Upper lobe of right lung (tissue), 1 donor: ENCODE measurements around the gene RFTN1. TPM values are rescaled to one million over a fixed set of nuclear protein-coding genes. Genes with fewer than 3 reads are reported as not detected.

ENCODE experiments used
- ATAC-seq: fragments of 200-7000 bp; cut with Tn5 transposase; one replicate; pipeline ENCODE4 v1.9.1; 2020; ENCODE audit warnings: mild to moderate bottlenecking, moderate library complexity
- DNase-seq: peaks from one replicate; pipeline ENCODE4 v3.0.0-alpha.2; 2020
- H3K27ac ChIP-seq: fragments of 200-600 bp; one replicate; pipeline ENCODE4 v1.8.0; 2022
- H3K27me3 ChIP-seq: fragments of 200-600 bp; one replicate; pipeline ENCODE4 v1.8.0; 2022; ENCODE audit warnings: mild to moderate bottlenecking
- H3K36me3 ChIP-seq: fragments of 200-600 bp; one replicate; pipeline ENCODE4 v1.8.0; 2022
- H3K4me1 ChIP-seq: fragments of 200-600 bp; one replicate; pipeline ENCODE4 v1.8.0; 2022
- H3K4me3 ChIP-seq: fragments of 200-600 bp; one replicate; pipeline ENCODE4 v1.8.0; 2022; ENCODE audit warnings: mild to moderate bottlenecking
- H3K9me3 ChIP-seq: fragments of 200-600 bp; one replicate; pipeline ENCODE4 v1.8.0; 2022
- intact Hi-C: fragments of 100-400 bp; cut with DNase I; formaldehyde crosslinking; loops from one replicate; pipeline ENCODE4 v1.11.0; 2022
- total RNA-seq: library from RNA; stranded (reverse); fragmentation: NEBNext Ultra II Directional; extraction: Animal tissue kit (Norgen Biotek cat#: 25700); gene quantifications from one replicate; pipeline ENCODE4 v1.2.1, GENCODE V29; 2021
- TF ChIP-seq, protein P1 (sequence below): fragments of 200-600 bp; IDR thresholded peaks from one replicate; pipeline ENCODE4 v1.8.0; 2022; ENCODE audit warnings: antibody characterized with exemption
- donor health status: DM: no; HTN: yes; CAD: no; lungs with severe emphysema.

RFTN1 gene
- total RNA-seq, 1 donor from 2014 or later = 69.4 TPM

DNA sequence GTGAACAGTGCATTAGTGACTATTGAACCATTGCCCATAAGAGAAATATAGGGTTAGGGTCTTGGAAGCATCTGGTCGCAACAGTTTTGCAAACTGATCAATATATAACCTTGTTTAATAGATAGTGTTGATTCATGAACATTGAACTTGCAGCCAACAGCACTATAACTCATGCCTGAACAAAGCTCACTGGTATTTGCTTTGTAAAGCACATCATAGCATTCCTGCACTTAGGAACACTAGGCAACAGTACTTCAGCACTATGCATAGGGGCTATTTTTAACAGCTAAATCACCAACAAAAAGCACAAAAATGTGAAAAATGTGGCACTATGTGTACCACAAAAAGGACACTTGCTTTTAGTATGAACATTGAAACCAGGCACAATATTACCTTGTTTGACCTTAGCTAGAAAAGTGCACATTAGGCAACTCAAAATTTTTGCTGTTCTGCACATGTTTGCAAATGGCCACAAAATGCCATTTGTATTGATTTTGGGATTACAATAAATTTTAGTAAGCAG, 180.5 kb downstream of the RFTN1 start:
- intact Hi-C loops = no loop called here
- Histone ChIP-seq H3K27ac (no peak overlapping the region), H3K9me3 (peaks cover 7% of the 10 kb centered on the region), H3K27me3 (no peaks in the 10 kb centered on the region), H3K4me3 (no peak overlapping the region), H3K4me1 (no peaks in the 10 kb centered on the region), H3K36me3 (peaks cover 8% of the 10 kb centered on the region)
- DNase-seq = no peak
- TF ChIP-seq, protein P1, sequence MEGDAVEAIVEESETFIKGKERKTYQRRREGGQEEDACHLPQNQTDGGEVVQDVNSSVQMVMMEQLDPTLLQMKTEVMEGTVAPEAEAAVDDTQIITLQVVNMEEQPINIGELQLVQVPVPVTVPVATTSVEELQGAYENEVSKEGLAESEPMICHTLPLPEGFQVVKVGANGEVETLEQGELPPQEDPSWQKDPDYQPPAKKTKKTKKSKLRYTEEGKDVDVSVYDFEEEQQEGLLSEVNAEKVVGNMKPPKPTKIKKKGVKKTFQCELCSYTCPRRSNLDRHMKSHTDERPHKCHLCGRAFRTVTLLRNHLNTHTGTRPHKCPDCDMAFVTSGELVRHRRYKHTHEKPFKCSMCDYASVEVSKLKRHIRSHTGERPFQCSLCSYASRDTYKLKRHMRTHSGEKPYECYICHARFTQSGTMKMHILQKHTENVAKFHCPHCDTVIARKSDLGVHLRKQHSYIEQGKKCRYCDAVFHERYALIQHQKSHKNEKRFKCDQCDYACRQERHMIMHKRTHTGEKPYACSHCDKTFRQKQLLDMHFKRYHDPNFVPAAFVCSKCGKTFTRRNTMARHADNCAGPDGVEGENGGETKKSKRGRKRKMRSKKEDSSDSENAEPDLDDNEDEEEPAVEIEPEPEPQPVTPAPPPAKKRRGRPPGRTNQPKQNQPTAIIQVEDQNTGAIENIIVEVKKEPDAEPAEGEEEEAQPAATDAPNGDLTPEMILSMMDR = no peak
- peak; percentile 26 for ATAC-seq

DNA sequence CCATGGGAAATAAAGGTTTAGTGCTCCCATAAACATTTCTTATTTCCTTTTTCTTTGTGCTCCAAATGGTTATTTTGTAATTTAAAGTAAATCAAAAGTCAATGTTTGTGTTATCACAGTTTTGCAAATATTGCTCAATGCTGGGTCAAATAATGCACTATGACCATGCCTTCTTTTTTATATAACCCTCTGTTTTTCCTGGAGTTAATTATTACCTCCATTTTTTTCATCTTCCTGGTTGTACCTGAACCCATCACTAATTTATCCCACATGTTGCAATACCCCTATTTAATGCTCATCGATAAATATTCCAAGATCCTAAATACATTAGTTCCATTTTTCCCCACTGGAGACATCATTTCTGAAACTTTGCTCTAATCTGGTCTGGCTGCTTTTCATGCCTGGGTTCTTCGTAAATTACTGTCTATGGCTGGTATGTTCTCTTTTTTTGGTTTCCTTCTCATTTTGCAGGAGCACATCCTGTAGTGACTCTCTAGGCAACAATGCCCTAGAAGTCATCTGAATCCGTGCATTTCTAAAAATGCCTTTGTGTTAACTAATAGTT, 182.1 kb downstream of the RFTN1 start:
- TF ChIP-seq, protein P1 = no peak
- no peak overlapping the region for H3K4me3 ChIP-seq
- DNase-seq (no peak), ATAC-seq (no peak)
- H3K4me1 ChIP-seq = no peaks in the 10 kb centered on the region
- H3K9me3 ChIP-seq = peaks cover 7% of the 10 kb centered on the region
- intact Hi-C loops = no loop called here
- H3K27me3 ChIP-seq = no peaks in the 10 kb centered on the region
- H3K36me3 ChIP-seq = peaks cover 16% of the 10 kb centered on the region
- H3K27ac ChIP-seq = no peak overlapping the region

DNA sequence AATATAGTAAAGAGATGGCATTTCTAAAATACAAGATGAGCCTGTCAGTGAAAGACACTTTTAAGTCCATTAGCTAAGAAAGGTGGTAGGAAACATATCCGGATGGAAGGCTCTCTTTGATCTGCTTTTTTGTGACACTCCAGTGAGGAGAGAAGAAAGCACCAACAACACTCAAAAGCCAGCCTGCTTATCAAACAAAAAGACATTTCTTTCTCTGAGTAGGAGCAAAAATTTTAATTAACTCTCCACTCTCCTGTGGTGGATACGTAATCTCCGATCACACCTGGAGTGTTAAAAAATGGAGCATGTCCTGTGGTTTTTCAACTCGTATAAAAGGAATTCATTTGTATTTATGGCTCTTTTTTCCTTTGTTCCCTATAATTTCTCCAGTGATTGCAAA, 183.1 kb downstream of the RFTN1 start:
- ATAC-seq (no peak), DNase-seq (no peak)
- H3K27ac ChIP-seq = no peak overlapping the region
- intact Hi-C loops = no loop called here
- TF ChIP-seq, protein P1 = no peak
- H3K4me1 ChIP-seq = no peaks in the 10 kb centered on the region
- no peaks in the 10 kb centered on the region for H3K27me3 ChIP-seq
- H3K4me3 ChIP-seq = no peak overlapping the region
- H3K36me3 ChIP-seq = peaks cover 25% of the 10 kb centered on the region
- peaks cover 7% of the 10 kb centered on the region for H3K9me3 ChIP-seq

DNA sequence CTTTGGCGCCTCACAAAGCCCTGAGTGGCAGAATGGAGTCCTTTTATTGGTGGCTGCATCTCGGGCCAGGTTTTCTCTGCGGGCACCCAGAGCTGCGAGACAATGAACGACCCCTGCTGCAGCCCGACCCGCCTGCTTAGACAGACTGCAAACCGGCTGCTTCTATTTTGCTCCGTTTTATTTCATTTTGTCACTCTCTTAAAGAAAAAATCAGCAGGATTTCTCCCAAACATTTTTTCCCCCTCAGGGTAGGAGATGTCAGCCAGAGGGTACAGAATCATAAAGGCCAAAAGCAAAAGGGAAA, 183.7 kb downstream of the RFTN1 start:
- Histone ChIP-seq H3K36me3 (peaks cover 26% of the 10 kb centered on the region), H3K4me1 (no peaks in the 10 kb centered on the region), H3K27ac (no peak overlapping the region), H3K9me3 (peaks cover 7% of the 10 kb centered on the region), H3K27me3 (no peaks in the 10 kb centered on the region), H3K4me3 (no peak overlapping the region)
- TF ChIP-seq, protein P1 = no peak
- DNase-seq = no peak
- intact Hi-C loops = no loop called here
- no peak for ATAC-seq

DNA sequence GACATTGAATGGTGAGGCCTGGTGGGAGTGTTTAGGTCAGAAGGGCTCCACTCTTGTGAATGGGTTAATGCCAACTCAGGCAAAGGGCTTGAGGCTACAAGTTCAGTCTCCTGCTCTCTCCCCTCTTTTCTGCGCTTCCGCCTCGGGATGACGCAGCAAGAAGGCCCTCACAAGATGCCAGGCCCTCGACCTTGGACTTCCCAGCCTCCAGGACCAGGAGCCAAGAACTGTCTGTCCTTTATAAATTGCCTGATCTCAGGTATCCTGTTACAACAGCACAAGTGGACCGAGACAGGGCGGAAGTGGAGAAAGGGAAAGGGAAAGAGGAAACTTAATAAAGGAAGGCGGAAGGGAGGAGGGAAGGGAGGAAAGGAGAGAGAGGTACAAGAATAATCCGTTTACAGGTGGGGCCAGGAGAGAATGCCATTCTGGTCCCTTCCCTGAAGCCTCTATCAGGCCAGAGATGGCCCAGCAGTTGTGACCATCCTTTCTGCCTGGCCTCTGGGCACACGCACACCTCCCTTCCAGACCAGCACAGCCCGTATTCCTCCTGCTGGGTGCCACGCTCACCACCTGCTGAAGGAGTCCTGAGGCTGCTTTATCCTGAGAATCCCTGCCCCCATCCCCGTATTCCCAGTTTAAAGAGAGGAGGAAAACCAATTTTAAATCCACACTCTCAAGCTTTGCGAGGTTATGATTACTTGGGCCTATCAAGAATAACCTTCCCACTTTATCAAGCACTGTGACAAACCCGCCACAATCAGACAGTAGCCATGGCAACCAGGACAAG, 184.3 kb downstream of the RFTN1 start:
- Histone ChIP-seq H3K27me3 (no peaks in the 10 kb centered on the region), H3K36me3 (peaks cover 22% of the 10 kb centered on the region), H3K4me3 (no peak overlapping the region), H3K27ac (no peak overlapping the region), H3K9me3 (peaks cover 7% of the 10 kb centered on the region), H3K4me1 (no peaks in the 10 kb centered on the region)
- TF ChIP-seq, protein P1 = no peak
- ATAC-seq (peak; percentile 48), DNase-seq (no peak)
- intact Hi-C loops = no loop called here
